ENCODE results near the gene CDHR2.

Gene CDHR2

DNA sequence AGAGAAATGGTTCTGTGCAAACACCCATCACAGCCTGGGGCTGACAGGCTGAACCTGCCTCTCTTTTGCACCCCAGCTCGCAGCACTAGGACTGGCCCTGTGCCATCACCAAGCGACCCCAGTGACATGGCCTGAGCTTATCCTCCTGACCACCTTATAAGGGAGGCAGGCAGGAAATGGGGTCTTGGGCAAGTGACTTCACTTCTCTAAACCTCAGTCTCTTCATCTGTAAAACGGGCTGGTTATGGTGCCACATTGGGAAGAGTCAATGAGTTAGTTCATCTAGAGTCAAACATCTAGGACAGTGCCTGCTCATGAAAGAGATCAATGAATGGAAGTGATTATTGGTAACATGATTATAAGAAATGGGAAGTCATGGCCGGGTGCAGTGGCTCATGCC lies 75.0 kb downstream of the CDHR2 start:
- no peak for DNase-seq (ENCODE audit: low spot score)
- TF ChIP-seq, protein P1, sequence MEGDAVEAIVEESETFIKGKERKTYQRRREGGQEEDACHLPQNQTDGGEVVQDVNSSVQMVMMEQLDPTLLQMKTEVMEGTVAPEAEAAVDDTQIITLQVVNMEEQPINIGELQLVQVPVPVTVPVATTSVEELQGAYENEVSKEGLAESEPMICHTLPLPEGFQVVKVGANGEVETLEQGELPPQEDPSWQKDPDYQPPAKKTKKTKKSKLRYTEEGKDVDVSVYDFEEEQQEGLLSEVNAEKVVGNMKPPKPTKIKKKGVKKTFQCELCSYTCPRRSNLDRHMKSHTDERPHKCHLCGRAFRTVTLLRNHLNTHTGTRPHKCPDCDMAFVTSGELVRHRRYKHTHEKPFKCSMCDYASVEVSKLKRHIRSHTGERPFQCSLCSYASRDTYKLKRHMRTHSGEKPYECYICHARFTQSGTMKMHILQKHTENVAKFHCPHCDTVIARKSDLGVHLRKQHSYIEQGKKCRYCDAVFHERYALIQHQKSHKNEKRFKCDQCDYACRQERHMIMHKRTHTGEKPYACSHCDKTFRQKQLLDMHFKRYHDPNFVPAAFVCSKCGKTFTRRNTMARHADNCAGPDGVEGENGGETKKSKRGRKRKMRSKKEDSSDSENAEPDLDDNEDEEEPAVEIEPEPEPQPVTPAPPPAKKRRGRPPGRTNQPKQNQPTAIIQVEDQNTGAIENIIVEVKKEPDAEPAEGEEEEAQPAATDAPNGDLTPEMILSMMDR (IDR thresholded peaks at IDR 0.05; ENCODE audit: extremely low read depth, missing control alignments), result no peak

DNA sequence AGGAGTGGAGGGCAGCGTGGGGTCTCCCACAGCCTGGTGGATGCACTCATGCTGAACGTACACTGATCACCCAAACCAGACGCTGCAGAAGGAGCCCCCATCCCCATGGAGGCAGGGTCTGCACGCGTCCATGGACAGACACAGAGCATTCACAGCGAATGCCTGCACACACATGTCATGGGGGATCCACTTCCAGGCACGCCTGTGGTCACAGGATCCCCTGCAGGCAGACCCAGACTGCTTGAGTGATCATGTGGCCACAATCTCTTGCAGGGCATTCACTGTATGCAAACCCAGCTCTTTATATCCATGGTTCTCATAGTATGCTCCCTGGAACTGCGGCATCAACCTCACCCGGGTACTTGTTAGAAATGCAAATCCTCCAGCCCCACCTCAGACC lies 75.8 kb downstream of the CDHR2 start:
- DNase-seq (ENCODE audit: low spot score), result no peak
- TF ChIP-seq, protein P1 (IDR thresholded peaks at IDR 0.05; ENCODE audit: extremely low read depth, missing control alignments), result no peak

DNA sequence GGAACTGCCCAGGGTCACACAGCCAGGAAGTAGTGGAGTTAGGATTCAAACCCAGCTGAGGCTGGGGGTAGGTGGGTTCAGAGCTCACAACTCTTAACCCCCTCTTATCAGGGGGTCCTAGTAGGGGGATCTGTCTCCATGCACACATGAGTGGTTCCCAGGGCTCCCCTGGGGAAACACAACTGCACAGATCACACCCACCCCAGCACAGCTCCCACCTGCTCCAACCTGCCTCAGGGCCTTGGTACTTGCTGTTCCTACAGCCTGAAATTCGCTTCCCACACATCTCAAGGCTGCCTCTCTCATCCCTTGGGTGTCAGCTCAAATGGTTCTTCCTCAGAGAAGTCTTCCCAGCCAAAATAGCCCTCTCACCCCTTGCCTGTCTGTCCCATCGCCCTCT lies 76.4 kb downstream of the CDHR2 start:
- TF ChIP-seq, protein P1 (IDR thresholded peaks at IDR 0.05; ENCODE audit: extremely low read depth, missing control alignments), result no peak
- no peak for DNase-seq (ENCODE audit: low spot score)

DNA sequence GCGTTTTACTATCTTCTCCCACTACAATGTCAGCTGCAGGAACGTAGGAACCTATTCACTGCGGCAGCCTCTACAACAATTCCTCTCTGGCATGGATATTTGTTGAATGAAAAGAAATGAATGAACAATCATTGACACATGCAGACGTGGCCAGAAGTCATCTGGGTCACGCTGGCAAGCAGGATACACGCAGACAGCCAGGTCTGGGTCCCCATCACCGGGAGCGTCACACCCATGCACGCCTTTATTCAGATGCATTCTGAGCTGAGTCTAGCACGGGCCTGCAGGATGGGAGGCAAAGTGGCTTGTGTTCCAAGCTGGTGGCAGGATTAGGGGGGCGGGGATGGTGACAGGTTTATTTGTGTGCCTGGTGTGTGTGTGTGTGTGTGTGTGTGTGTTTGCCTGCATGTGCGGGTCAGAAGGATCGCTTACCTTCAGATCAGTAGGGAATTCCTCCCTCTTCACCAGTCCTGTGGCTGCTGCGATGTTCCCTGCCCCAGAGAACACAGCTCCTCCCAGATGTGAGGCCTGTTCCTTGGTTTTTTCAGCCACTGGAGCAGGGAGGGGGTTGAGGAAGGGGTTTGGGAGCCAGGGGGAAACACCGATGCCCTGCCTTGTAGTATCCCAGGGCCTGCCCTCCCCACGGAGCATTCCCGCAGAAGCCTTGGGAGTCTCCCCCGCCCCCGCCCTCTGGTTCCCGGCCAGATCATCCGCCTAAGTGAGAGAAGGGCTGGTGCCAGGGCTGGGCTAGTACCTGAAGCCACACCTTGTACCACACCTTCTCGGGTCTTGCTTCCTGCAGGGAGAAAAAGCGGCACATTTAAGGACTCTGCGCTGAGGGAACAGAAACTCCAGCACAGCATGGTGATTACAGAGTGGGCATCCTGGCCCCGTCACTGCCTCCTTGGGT lies 77.1 kb downstream of the CDHR2 start:
- DNase-seq (ENCODE audit: low spot score), result no peak
- TF ChIP-seq, protein P1 (IDR thresholded peaks at IDR 0.05; ENCODE audit: extremely low read depth, missing control alignments), result no peak

DNA sequence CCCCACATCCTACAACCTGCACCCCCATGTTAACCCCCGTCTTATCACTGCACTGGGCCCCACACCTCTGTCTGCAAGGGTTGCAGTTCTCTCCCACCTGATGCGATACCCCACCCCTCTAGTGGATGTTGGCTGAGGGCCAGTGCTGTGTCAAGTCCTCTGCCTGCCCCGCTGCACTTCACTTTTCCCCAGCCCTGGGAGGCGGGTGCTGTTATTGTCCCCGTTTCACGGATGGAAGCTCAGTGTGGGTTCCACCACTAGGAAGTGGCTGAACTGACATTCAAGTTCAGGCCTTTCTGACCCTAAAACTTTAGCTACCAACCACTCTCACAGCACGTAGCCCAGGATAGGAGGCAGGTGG lies 77.7 kb downstream of the CDHR2 start:
- TF ChIP-seq, protein P1 (IDR thresholded peaks at IDR 0.05; ENCODE audit: extremely low read depth, missing control alignments), result no peak
- no peak for DNase-seq (ENCODE audit: low spot score)

DNA sequence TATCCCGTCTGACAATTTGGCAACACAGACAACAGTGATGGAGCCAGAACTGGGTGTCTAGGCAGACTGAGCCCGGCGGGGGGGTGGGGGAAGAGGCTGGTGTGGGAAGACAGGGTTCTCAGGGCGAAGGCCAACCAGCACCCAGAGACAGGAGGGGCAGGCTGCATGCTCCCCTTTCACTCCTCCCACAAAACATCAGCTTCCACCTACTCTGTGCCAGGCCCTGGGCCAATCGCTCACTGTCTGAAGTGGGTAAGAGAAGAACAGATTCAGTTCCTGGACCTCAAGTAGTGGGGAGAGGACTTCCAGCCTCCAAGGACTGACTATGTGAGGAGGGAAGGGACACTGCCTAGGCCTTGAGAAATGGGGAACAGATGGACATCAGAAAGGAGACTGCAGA lies 78.4 kb downstream of the CDHR2 start:
- TF ChIP-seq, protein P1 (IDR thresholded peaks at IDR 0.05; ENCODE audit: extremely low read depth, missing control alignments), result no peak
- no peak for DNase-seq (ENCODE audit: low spot score)

DNA sequence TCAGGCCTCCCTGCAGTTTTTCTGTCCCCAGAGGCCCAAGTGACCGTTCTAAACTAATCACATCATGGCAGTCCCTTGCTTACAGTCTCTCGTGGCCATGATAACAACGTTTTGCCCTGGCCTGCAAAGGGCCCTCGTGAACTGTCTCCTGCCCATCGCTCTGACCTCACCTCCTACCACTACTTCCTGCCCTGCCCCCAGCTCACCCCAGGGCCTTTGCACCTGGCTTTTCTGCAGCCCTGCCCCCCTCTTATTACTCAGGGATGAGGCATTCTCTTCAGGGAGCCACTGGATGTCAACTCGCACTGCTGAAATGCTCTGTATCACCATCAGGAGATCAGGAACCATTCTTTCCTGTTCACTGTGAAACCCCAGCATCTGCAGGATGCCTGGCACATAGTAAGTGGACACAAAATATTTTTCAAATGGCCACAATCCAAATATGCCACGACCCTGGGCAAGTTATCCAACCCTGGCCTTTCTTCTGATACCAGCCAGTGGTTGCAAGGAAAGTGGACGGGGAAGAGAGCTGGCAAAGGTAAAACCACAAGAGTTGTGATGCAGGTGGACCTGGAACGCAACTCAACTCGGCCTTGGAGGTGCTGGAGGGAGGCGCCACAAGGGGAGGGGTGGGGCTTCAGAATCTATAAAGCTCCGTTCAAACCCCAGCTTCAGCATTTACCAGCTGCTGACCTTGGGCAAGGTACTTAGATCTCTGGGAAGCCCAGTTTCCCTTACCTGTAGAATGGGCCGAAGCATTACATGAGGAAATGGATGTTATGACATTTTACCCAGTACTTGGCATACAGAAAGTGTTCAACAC lies 79.5 kb downstream of the CDHR2 start:
- TF ChIP-seq, protein P1 (IDR thresholded peaks at IDR 0.05; ENCODE audit: extremely low read depth, missing control alignments), result no peak
- no peak for DNase-seq (ENCODE audit: low spot score)
